K562 (cell line): ENCODE results near the gene ZNF628. TPM values are rescaled to one million over a fixed set of nuclear protein-coding genes. Genes with fewer than 3 reads are reported as not detected.
A peak's percentile ranks its signal among the peaks of the same experiment; 100 is the strongest.

ENCODE experiments used
- ATAC-seq: fragments of 200-7000 bp; cut with Tn5 transposase; 3 replicates; pipeline ENCODE4 v1.9.1; 2020; ENCODE audit warnings: moderate library complexity
- BruUV-seq: library from RNA; stranded (reverse); fragments of 400-500 nt; replicated peaks from 2 replicates; lab custom pipeline; 2021; lab: Mats Ljungman, UMichigan
- CTCF ChIA-PET: fragments of 300-600 bp; formaldehyde crosslinking; extraction: SDS; loops from one replicate; lab custom pipeline; 2021; ENCODE audit warnings: low intra/inter-chr PET ratio; lab: Yijun Ruan, JAX
- POLR2A ChIA-PET: fragments of 300-600, 350-650 bp; sonication (Branson Sonifier 250); formaldehyde crosslinking; extraction: SDS; loops from one replicate; lab custom pipeline; 2021; ENCODE audit warnings: antibody characterized with exemption, inconsistent platforms; lab: Yijun Ruan, JAX
- DNase-seq, 4 experiments: peaks; one replicate each; pipeline versions ENCODE4 v3.0.0 to v3.0.0-alpha.2; 2011 to 2018; ENCODE audit warnings: low spot score in 3 of 4, mixed read lengths in 3 of 4; ENCODE audit errors: extremely low read depth in 1 of 4
- FAIRE-seq: peaks from 2 replicates; lab custom pipeline; 2011; peaks lifted over from hg19 to GRCh38; lab: Jason Lieb, UNC
- H2AFZ ChIP-seq: 2 replicates; pipeline ENCODE4 v1.6.0; 2011; ENCODE audit warnings: low read depth, low read length, control low read depth, inconsistent platforms
- H3K27ac ChIP-seq: fragments of 200-600 bp; 3 replicates; pipeline ENCODE4 v1.8.0; 2011; ENCODE audit warnings: low read depth, mild to moderate bottlenecking, control low read depth, inconsistent platforms, low read length, moderate library complexity, mixed read lengths; ENCODE audit errors: extremely low read depth
- H3K27me3 ChIP-seq, 2 experiments: fragments of 300-600 bp in 1 of 2; 2 replicates in 1 of 2; 3 replicates in 1 of 2; pipeline versions ENCODE4 v1.6.0 to v1.8.0; 2011; ENCODE audit warnings: inconsistent platforms in 2 of 2, low read length in 2 of 2, mild to moderate bottlenecking in 1 of 2, mixed read lengths in 1 of 2, moderate library complexity in 1 of 2; ENCODE audit not compliant: control insufficient read depth in 2 of 2, insufficient read depth in 2 of 2
- H3K36me3 ChIP-seq: fragments of 300-600 bp; 3 replicates; pipeline ENCODE4 v1.8.0; 2011; ENCODE audit warnings: mild to moderate bottlenecking, low read length, inconsistent platforms; ENCODE audit not compliant: control insufficient read depth, insufficient read depth
- H3K4me1 ChIP-seq, 2 experiments: fragments of 200-600 bp in 1 of 2; replicated peaks in 1 of 2; 2 replicates in 1 of 2; 3 replicates in 1 of 2; pipeline versions ENCODE4 v1.5.1 to v1.8.0; 2011; ENCODE audit warnings: inconsistent platforms in 2 of 2, low read length in 2 of 2, mild to moderate bottlenecking in 1 of 2, mixed read lengths in 1 of 2, moderate library complexity in 1 of 2; ENCODE audit not compliant: control insufficient read depth in 2 of 2, insufficient read depth in 2 of 2
- H3K4me2 ChIP-seq: 2 replicates; pipeline ENCODE4 v1.6.1; 2011; ENCODE audit warnings: low read length, control low read depth, inconsistent platforms, mixed read lengths; ENCODE audit not compliant: insufficient read depth
- H3K4me3 ChIP-seq: fragments of 200-600 bp; sonication (generic), shearing (Covaris generic); 2 replicates; pipeline ENCODE4 v1.5.1; 2016; ENCODE audit warnings: control low read depth, inconsistent platforms
- H3K79me2 ChIP-seq: fragments of 200-600 bp; 3 replicates; pipeline ENCODE4 v1.8.0; 2011; ENCODE audit warnings: low read length, inconsistent platforms; ENCODE audit not compliant: control insufficient read depth, insufficient read depth
- H3K9ac ChIP-seq, 2 experiments: 2 replicates each; pipeline versions ENCODE4 v1.6.0 to v1.6.1; 2011; ENCODE audit warnings: low read depth in 2 of 2, low read length in 2 of 2, control low read depth in 1 of 2, inconsistent platforms in 1 of 2, mild to moderate bottlenecking in 1 of 2, mixed read lengths in 1 of 2; ENCODE audit not compliant: insufficient read depth in 1 of 2
- H3K9me1 ChIP-seq: one replicate; pipeline ENCODE4 v1.6.0; 2011; ENCODE audit warnings: inconsistent platforms, mild to moderate bottlenecking, low read length, moderate library complexity; ENCODE audit not compliant: control insufficient read depth, insufficient read depth
- H3K9me3 ChIP-seq: replicated peaks from 2 replicates; pipeline ENCODE4 v1.5.1; 2011; ENCODE audit warnings: low read depth, low read length, inconsistent platforms; ENCODE audit not compliant: control insufficient read depth, insufficient read depth
- H4K20me1 ChIP-seq: replicated peaks from 2 replicates; pipeline ENCODE4 v1.6.1; 2011; ENCODE audit warnings: low read length, inconsistent platforms, mixed read lengths; ENCODE audit not compliant: control insufficient read depth, insufficient read depth
- FOXO4 ChIP-seq: fragments of 450-650 bp; formaldehyde crosslinking; IDR thresholded peaks from 2 replicates; pipeline ENCODE4 v1.4.0; 2020; ENCODE audit warnings: mild to moderate bottlenecking, moderate library complexity
- MYBL2 ChIP-seq, 2 experiments: fragments of 450-650 bp in 1 of 2; sonication (generic) in 1 of 2; formaldehyde crosslinking in 1 of 2; IDR thresholded peaks; 2 replicates each; pipeline versions ENCODE4 v1.6.1 to v1.8.1; 2017 to 2022; ENCODE audit warnings: borderline replicate concordance in 1 of 2, inconsistent platforms in 1 of 2, low read depth in 1 of 2, mild to moderate bottlenecking in 1 of 2, missing genetic modification reagents in 1 of 2, moderate library complexity in 1 of 2
- ZNF507 ChIP-seq: conservative IDR thresholded peaks from 2 replicates; pipeline ENCODE4 v1.6.1; 2017; ENCODE audit warnings: missing genetic modification characterization, missing compliant biosample characterization
- ZNF518B ChIP-seq: fragments of 250-450 bp; sonication (Bioruptor Pico); IDR thresholded peaks from 2 replicates; pipeline ENCODE4 v1.5.0; 2021; ENCODE audit warnings: mild to moderate bottlenecking, moderate library complexity
- ZNF644 ChIP-seq: fragments of 200-800 bp; sonication (Bioruptor generic); IDR thresholded peaks from 2 replicates; pipeline ENCODE4 v1.6.1; 2016; ENCODE audit warnings: low read depth, missing genetic modification characterization, missing compliant biosample characterization
- WGBS: fragments of 100-300 bp; shearing (Covaris generic); methylation state at CpG from one replicate; pipeline ENCODE4 v1.1.6; 2016; ENCODE audit warnings: low coverage, mixed read lengths; ENCODE audit not compliant: insufficient coverage; ENCODE audit errors: missing lambda C conversion rate; 5-methylcytosine and 5-hydroxymethylcytosine counted together
- in situ Hi-C: fragments of 300-500 bp; cut with MboI; formaldehyde crosslinking; loops from 4 replicates; pipeline ENCODE4 v1.15.0; 2018; ENCODE audit warnings: inconsistent platforms, mixed read lengths
- intact Hi-C: fragments of 100-400 bp; cut with micrococcal nuclease; formaldehyde crosslinking; loops from 2 replicates; pipeline ENCODE4 v1.14.2; 2022
- polyA plus RNA-seq, 8 experiments: library from polyadenylated mRNA; depleted of rRNA in 4 of 8; stranded (reverse) in 5 of 8; unstranded in 3 of 8; fragments of >200 nt; fragmentation: Nextera tagmentation in 2 of 8; fragmentation: Illumina TruSeq in 1 of 8; extraction: Ambion mirVana in 2 of 8; extraction: Trizol in 1 of 8; gene quantifications; 2 replicates each; pipeline versions ENCODE4 v1.2.1 to v1.2.3, GENCODE V29; 2011 to 2014; ENCODE audit warnings: inconsistent platforms in 1 of 8, missing spikeins in 1 of 8
- total RNA-seq, 7 experiments: library from RNA; depleted of rRNA in 6 of 7; stranded (reverse); fragments of >200 nt in 6 of 7; fragmentation: Illumina TruSeq in 2 of 7; extraction: Trizol in 2 of 7; gene quantifications; 2 replicates each; pipeline versions ENCODE4 v1.2.1 to v1.2.3, GENCODE V29; 2011 to 2021; ENCODE audit warnings: low replicate concordance in 1 of 7
- TF ChIP-seq, protein P1 (sequence below): sonication (generic); formaldehyde crosslinking; IDR thresholded peaks from 2 replicates; pipeline ENCODE4 v1.8.0; 2022; ENCODE audit warnings: mild to moderate bottlenecking, low read depth, missing genetic modification reagents
- TF ChIP-seq, protein P2 (sequence below): sonication (generic); formaldehyde crosslinking; IDR thresholded peaks from 2 replicates; pipeline ENCODE4 v1.8.0; 2022; ENCODE audit warnings: mild to moderate bottlenecking, missing genetic modification reagents

The ZNF628 gene
- total and polyA plus RNA-seq, 9 of the 15 experiments (the other 6 are each of a cell fraction or from before 2014, with no cell fraction given) = 0.13 to 13.6 (median 2.2) TPM; not detected in 3

GRCh38 chr19:55526216-55527196, 50.1 kb downstream of the ZNF628 start (continued):
- TF ChIP-seq, protein P1, sequence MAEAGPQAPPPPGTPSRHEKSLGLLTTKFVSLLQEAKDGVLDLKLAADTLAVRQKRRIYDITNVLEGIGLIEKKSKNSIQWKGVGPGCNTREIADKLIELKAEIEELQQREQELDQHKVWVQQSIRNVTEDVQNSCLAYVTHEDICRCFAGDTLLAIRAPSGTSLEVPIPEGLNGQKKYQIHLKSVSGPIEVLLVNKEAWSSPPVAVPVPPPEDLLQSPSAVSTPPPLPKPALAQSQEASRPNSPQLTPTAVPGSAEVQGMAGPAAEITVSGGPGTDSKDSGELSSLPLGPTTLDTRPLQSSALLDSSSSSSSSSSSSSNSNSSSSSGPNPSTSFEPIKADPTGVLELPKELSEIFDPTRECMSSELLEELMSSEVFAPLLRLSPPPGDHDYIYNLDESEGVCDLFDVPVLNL (CRISPR knock-in tag) = peak; percentile 59; the same call in 1 of the 2 replicates
- TF ChIP-seq ZNF507 (tag) (no peak), FOXO4 (CRISPR knock-in tag) (no peak)

DNA sequence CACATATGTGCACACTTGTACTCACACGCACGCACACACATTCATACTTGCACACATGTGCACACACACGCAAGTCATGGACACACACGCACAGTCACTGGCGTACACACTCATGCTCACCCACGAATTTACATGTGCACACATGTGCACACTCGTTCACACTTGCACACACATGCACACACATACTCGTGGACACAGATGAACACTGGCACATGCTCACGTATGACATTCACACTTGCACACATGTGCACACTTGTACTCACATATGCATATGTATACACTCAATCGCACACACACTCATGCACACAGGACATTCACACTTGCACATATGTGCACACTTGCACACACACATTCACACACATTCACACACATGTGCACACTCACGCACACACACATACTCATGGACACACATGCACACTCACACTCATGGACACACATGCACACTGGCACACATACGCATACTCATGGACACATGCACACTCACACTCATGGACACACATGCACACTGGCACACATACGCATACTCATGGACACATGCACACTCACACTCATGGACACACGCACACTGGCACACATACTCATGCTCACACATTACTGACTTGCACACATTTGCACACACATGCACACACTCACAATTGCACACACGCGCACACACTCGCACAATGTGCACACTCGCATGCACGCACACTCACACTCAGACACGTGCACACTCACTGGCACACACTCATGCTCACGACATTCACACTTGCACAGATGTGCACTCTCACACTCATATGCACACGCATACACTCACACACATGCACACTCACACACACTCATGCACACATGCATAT, 51.0 kb downstream of the ZNF628 start:
- Histone ChIP-seq H3K4me3 (no peak overlapping the region), H3K9me1 (no peaks in the 10 kb centered on the region), H3K4me1 (peaks cover 0 to 31% of the 10 kb centered on the region in 2 experiments; a peak in 3 of 5 replicates), H3K27me3 (no peaks in the 10 kb centered on the region; a peak in 2 of 5 replicates), H3K79me2 (no peaks in the 10 kb centered on the region), H3K9ac (no peak overlapping the region), H4K20me1 (no peaks in the 10 kb centered on the region), H3K36me3 (no peaks in the 10 kb centered on the region), H2AFZ (no peak overlapping the region), H3K27ac (no peak overlapping the region), H3K9me3 (peaks cover 12% of the 10 kb centered on the region), H3K4me2 (no peak overlapping the region)
- intact Hi-C loops = no loop called here
- ChIA-PET POLR2A (interaction anchor here (1.0 kb wide), 1 partner anchor 38 kb away, joined by 3 read pairs; no protein-coding TSS in a partner anchor), CTCF (no interaction called here)
- DNase-seq = no peak
- BruUV-seq = no TSS peak
- no peak for ATAC-seq
- 50% methylated on average over 22 of the region's 22 CpGs for WGBS
- FAIRE-seq = no peak
- in situ Hi-C loops = no loop called here
- no peak for TF ChIP-seq ZNF518B (CRISPR knock-in tag)
- TF ChIP-seq, protein P2, sequence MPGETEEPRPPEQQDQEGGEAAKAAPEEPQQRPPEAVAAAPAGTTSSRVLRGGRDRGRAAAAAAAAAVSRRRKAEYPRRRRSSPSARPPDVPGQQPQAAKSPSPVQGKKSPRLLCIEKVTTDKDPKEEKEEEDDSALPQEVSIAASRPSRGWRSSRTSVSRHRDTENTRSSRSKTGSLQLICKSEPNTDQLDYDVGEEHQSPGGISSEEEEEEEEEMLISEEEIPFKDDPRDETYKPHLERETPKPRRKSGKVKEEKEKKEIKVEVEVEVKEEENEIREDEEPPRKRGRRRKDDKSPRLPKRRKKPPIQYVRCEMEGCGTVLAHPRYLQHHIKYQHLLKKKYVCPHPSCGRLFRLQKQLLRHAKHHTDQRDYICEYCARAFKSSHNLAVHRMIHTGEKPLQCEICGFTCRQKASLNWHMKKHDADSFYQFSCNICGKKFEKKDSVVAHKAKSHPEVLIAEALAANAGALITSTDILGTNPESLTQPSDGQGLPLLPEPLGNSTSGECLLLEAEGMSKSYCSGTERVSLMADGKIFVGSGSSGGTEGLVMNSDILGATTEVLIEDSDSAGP = 0 out of 2 replicates have a peak, but pooled peaks have one; percentile 34
- TF ChIP-seq MYBL2 (IDR thresholded peaks at IDR 0.05; ENCODE audit: low read depth) = no peak
- 0 out of 2 replicates have a peak, but pooled peaks have one; percentile 70 for TF ChIP-seq MYBL2 (CRISPR knock-in tag; IDR thresholded peaks at IDR 0.05; ENCODE audit: borderline replicate concordance)
- peak; percentile 72; the same call in 1 of the 2 replicates for TF ChIP-seq ZNF644
